K562 (cell line): ENCODE results near the gene SIRT3. TPM values are rescaled to one million over a fixed set of nuclear protein-coding genes. Genes with fewer than 3 reads are reported as not detected.

Experiments used
- ATAC-seq: fragments of 200-7000 bp; cut with Tn5 transposase; 3 replicates; pipeline ENCODE4 v1.9.1; 2020; ENCODE audit warnings: moderate library complexity
- BruUV-seq: library from RNA; stranded (reverse); fragments of 400-500 nt; replicated peaks from 2 replicates; lab custom pipeline; 2021; lab: Mats Ljungman, UMichigan
- CTCF ChIA-PET: fragments of 300-600 bp; formaldehyde crosslinking; extraction: SDS; loops from one replicate; lab custom pipeline; 2021; ENCODE audit warnings: low intra/inter-chr PET ratio; lab: Yijun Ruan, JAX
- POLR2A ChIA-PET: fragments of 300-600, 350-650 bp; sonication (Branson Sonifier 250); formaldehyde crosslinking; extraction: SDS; loops from one replicate; lab custom pipeline; 2021; ENCODE audit warnings: antibody characterized with exemption, inconsistent platforms; lab: Yijun Ruan, JAX
- DNase-seq, 4 experiments: peaks; one replicate each; pipeline versions ENCODE4 v3.0.0 to v3.0.0-alpha.2; 2011 to 2018; ENCODE audit warnings: low spot score in 3 of 4, mixed read lengths in 3 of 4; ENCODE audit errors: extremely low read depth in 1 of 4
- FAIRE-seq: peaks from 2 replicates; lab custom pipeline; 2011; peaks lifted over from hg19 to GRCh38; lab: Jason Lieb, UNC
- H2AFZ ChIP-seq: 2 replicates; pipeline ENCODE4 v1.6.0; 2011; ENCODE audit warnings: low read depth, low read length, control low read depth, inconsistent platforms
- H3K27ac ChIP-seq: fragments of 200-600 bp; 3 replicates; pipeline ENCODE4 v1.8.0; 2011; ENCODE audit warnings: low read depth, mild to moderate bottlenecking, control low read depth, inconsistent platforms, low read length, moderate library complexity, mixed read lengths; ENCODE audit errors: extremely low read depth
- H3K27me3 ChIP-seq, 2 experiments: fragments of 300-600 bp in 1 of 2; 2 replicates in 1 of 2; 3 replicates in 1 of 2; pipeline versions ENCODE4 v1.6.0 to v1.8.0; 2011; ENCODE audit warnings: inconsistent platforms in 2 of 2, low read length in 2 of 2, mild to moderate bottlenecking in 1 of 2, mixed read lengths in 1 of 2, moderate library complexity in 1 of 2; ENCODE audit not compliant: control insufficient read depth in 2 of 2, insufficient read depth in 2 of 2
- H3K36me3 ChIP-seq: fragments of 300-600 bp; 3 replicates; pipeline ENCODE4 v1.8.0; 2011; ENCODE audit warnings: mild to moderate bottlenecking, low read length, inconsistent platforms; ENCODE audit not compliant: control insufficient read depth, insufficient read depth
- H3K4me1 ChIP-seq, 2 experiments: fragments of 200-600 bp in 1 of 2; replicated peaks in 1 of 2; 2 replicates in 1 of 2; 3 replicates in 1 of 2; pipeline versions ENCODE4 v1.5.1 to v1.8.0; 2011; ENCODE audit warnings: inconsistent platforms in 2 of 2, low read length in 2 of 2, mild to moderate bottlenecking in 1 of 2, mixed read lengths in 1 of 2, moderate library complexity in 1 of 2; ENCODE audit not compliant: control insufficient read depth in 2 of 2, insufficient read depth in 2 of 2
- H3K4me2 ChIP-seq: 2 replicates; pipeline ENCODE4 v1.6.1; 2011; ENCODE audit warnings: low read length, control low read depth, inconsistent platforms, mixed read lengths; ENCODE audit not compliant: insufficient read depth
- H3K4me3 ChIP-seq: fragments of 200-600 bp; sonication (generic), shearing (Covaris generic); 2 replicates; pipeline ENCODE4 v1.5.1; 2016; ENCODE audit warnings: control low read depth, inconsistent platforms
- H3K79me2 ChIP-seq: fragments of 200-600 bp; 3 replicates; pipeline ENCODE4 v1.8.0; 2011; ENCODE audit warnings: low read length, inconsistent platforms; ENCODE audit not compliant: control insufficient read depth, insufficient read depth
- H3K9ac ChIP-seq, 2 experiments: 2 replicates each; pipeline versions ENCODE4 v1.6.0 to v1.6.1; 2011; ENCODE audit warnings: low read depth in 2 of 2, low read length in 2 of 2, control low read depth in 1 of 2, inconsistent platforms in 1 of 2, mild to moderate bottlenecking in 1 of 2, mixed read lengths in 1 of 2; ENCODE audit not compliant: insufficient read depth in 1 of 2
- H3K9me1 ChIP-seq: one replicate; pipeline ENCODE4 v1.6.0; 2011; ENCODE audit warnings: inconsistent platforms, mild to moderate bottlenecking, low read length, moderate library complexity; ENCODE audit not compliant: control insufficient read depth, insufficient read depth
- H3K9me3 ChIP-seq: replicated peaks from 2 replicates; pipeline ENCODE4 v1.5.1; 2011; ENCODE audit warnings: low read depth, low read length, inconsistent platforms; ENCODE audit not compliant: control insufficient read depth, insufficient read depth
- H4K20me1 ChIP-seq: replicated peaks from 2 replicates; pipeline ENCODE4 v1.6.1; 2011; ENCODE audit warnings: low read length, inconsistent platforms, mixed read lengths; ENCODE audit not compliant: control insufficient read depth, insufficient read depth
- EGR1 ChIP-seq: fragments of 450-650 bp; conservative IDR thresholded peaks from 2 replicates; pipeline ENCODE4 v1.6.1; 2017; ENCODE audit warnings: mild to moderate bottlenecking
- HOMEZ ChIP-seq: fragments of 250-450 bp; sonication (Bioruptor Pico); IDR thresholded peaks from 2 replicates; pipeline ENCODE4 v1.4.0; 2020; ENCODE audit warnings: mild to moderate bottlenecking, moderate library complexity
- MGA ChIP-seq: fragments of 450-650 bp; IDR thresholded peaks from 2 replicates; pipeline ENCODE4 v1.6.1; 2016; ENCODE audit warnings: mild to moderate bottlenecking, moderate library complexity
- TCF3 ChIP-seq: sonication (generic); formaldehyde crosslinking; IDR thresholded peaks from 2 replicates; pipeline ENCODE4 v1.4.0; 2020; ENCODE audit warnings: mild to moderate bottlenecking, missing genetic modification reagents
- ZNF512 ChIP-seq: IDR thresholded peaks from 2 replicates; pipeline ENCODE4 v1.6.1; 2016; ENCODE audit warnings: missing genetic modification characterization, missing compliant biosample characterization
- WGBS: fragments of 100-300 bp; shearing (Covaris generic); methylation state at CpG from one replicate; pipeline ENCODE4 v1.1.6; 2016; ENCODE audit warnings: low coverage, mixed read lengths; ENCODE audit not compliant: insufficient coverage; ENCODE audit errors: missing lambda C conversion rate; 5-methylcytosine and 5-hydroxymethylcytosine counted together
- in situ Hi-C: fragments of 300-500 bp; cut with MboI; formaldehyde crosslinking; loops from 4 replicates; pipeline ENCODE4 v1.15.0; 2018; ENCODE audit warnings: inconsistent platforms, mixed read lengths
- intact Hi-C: fragments of 100-400 bp; cut with micrococcal nuclease; formaldehyde crosslinking; loops from 2 replicates; pipeline ENCODE4 v1.14.2; 2022
- polyA plus RNA-seq, 8 experiments: library from polyadenylated mRNA; depleted of rRNA in 4 of 8; stranded (reverse) in 5 of 8; unstranded in 3 of 8; fragments of >200 nt; fragmentation: Nextera tagmentation in 2 of 8; fragmentation: Illumina TruSeq in 1 of 8; extraction: Ambion mirVana in 2 of 8; extraction: Trizol in 1 of 8; gene quantifications; 2 replicates each; pipeline versions ENCODE4 v1.2.1 to v1.2.3, GENCODE V29; 2011 to 2014; ENCODE audit warnings: inconsistent platforms in 1 of 8, missing spikeins in 1 of 8
- total RNA-seq, 7 experiments: library from RNA; depleted of rRNA in 6 of 7; stranded (reverse); fragments of >200 nt in 6 of 7; fragmentation: Illumina TruSeq in 2 of 7; extraction: Trizol in 2 of 7; gene quantifications; 2 replicates each; pipeline versions ENCODE4 v1.2.1 to v1.2.3, GENCODE V29; 2011 to 2021; ENCODE audit warnings: low replicate concordance in 1 of 7

The SIRT3 gene
- total and polyA plus RNA-seq, 9 of the 15 experiments (the other 6 are each of a cell fraction or from before 2014, with no cell fraction given): 1.9 to 27.5 (median 14.5) TPM

- H3K4me1 ChIP-seq: peaks cover 19 to 27% of the 10 kb centered on the region in 2 experiments; a peak in 4 of 5 replicates
- H3K9me3 ChIP-seq: peaks cover 8% of the 10 kb centered on the region
- H3K27me3 ChIP-seq: no peaks in the 10 kb centered on the region
- H3K4me2 ChIP-seq: peak overlapping the region; percentile 51; the same call in 1 of the 2 replicates
- DNase-seq: peak; percentile 52 to 89 (median 84)
- in situ Hi-C loops: no loop called here
- no peak overlapping the region for H3K9ac ChIP-seq
- no peak overlapping the region for H3K27ac ChIP-seq
- POLR2A ChIA-PET: interaction anchor here (0.5 to 3.4 kb wide), 7 partner anchors 9 to 427 kb away, joined by 3 to 14 read pairs (median 5); partner anchors contain the start of gene NLRP6
- peak overlapping the region; percentile 81 for H2AFZ ChIP-seq
- H4K20me1 ChIP-seq: no peaks in the 10 kb centered on the region
- H3K79me2 ChIP-seq: peaks cover 10% of the 10 kb centered on the region; the same call in 1 of the 3 replicates
- H3K36me3 ChIP-seq: no peaks in the 10 kb centered on the region
- no peak for FAIRE-seq
- no peak overlapping the region for H3K4me3 ChIP-seq
- 94% methylated on average over 4 of the region's 13 CpGs for WGBS
- no peaks in the 10 kb centered on the region for H3K9me1 ChIP-seq
- CTCF ChIA-PET: no interaction called here
- intact Hi-C loops: loop anchor here (5.0 kb wide), 2 partner anchors 45 to 85 kb away; partner anchors contain the start of gene IFITM1
- no peak for ATAC-seq
- no TSS peak for BruUV-seq
- TF ChIP-seq TCF3 (CRISPR knock-in tag): no peak
- no peak for TF ChIP-seq ZNF512
- TF ChIP-seq MGA: no peak
- TF ChIP-seq EGR1: 0 out of 2 replicates have a peak, but pooled peaks have one; percentile 23
- no peak for TF ChIP-seq HOMEZ (CRISPR knock-in tag)
Measured at GRCh38 chr11:266676-267439, 30.7 kb upstream of the SIRT3 start.
